Stomach (tissue), 4 donors: ENCODE results near the gene ALB.

Experiments
- CTCF ChIP-seq, 7 experiments: fragments of 450-650 bp in 4 of 7; fragments of 200-600 bp in 3 of 7; sonication (generic) in 3 of 7; IDR thresholded peaks; one replicate each; pipeline ENCODE4 v1.5.1; 2016 to 2019; ENCODE audit warnings: antibody characterized with exemption in 7 of 7, control low read depth in 2 of 7, mild to moderate bottlenecking in 1 of 7
- POLR2A ChIP-seq, 4 donors: fragments of 450-650 bp; IDR thresholded peaks; one replicate each; pipeline ENCODE4 v1.6.1; 2016; ENCODE audit warnings: antibody characterized with exemption in 4 of 4, control low read depth in 2 of 4, mild to moderate bottlenecking in 1 of 4, moderate library complexity in 1 of 4

GRCh38 chr4:73422458-73422752, 18.3 kb downstream of the ALB start:
- TF ChIP-seq CTCF (IDR thresholded peaks at IDR 0.05) = no peak
- no peak for TF ChIP-seq POLR2A (IDR thresholded peaks at IDR 0.05)
